ENCODE results near the gene KLHL21.
"Not testable (repeated sequence)": the region's sequence is repeated elsewhere in the genome, so short reads cannot be mapped to it uniquely, and the experiment has no call there.

The KLHL21 gene

DNA sequence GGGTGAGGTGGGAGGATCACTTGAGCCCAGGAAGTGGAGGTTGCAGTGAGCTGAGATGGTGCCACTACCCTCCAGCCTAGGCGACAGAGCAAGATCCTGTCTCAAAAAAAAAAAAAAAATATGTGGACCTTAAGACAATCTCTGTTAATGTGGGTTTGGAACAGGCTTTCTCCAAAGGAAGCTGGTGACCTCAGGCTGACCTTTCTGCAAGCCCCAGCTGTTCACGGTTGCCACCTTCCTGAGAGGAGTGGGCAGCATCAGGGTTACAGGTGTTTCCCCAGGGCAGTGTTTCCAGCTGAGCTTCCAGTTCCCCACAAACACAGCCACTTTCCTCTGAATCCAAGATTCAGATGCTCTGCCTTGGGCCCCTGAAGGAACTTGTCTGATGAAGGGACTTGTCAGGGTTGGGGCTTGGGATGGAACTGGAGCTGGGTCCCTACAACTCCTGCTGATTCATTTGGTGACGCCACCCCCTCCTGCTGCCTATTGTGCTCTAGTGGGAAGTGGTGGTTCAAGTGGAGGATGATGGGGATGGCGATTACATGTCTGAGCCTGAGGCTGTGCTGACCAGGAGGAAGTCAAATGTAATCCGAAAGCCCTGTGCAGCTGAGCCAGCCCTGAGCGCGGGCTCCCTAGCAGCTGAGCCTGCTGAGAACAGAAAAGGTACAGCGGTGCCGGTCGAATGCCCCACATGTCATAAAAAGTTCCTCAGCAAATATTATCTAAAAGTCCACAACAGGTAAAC, 20.9 kb downstream of the KLHL21 start:
- no peak for DNase-seq

DNA sequence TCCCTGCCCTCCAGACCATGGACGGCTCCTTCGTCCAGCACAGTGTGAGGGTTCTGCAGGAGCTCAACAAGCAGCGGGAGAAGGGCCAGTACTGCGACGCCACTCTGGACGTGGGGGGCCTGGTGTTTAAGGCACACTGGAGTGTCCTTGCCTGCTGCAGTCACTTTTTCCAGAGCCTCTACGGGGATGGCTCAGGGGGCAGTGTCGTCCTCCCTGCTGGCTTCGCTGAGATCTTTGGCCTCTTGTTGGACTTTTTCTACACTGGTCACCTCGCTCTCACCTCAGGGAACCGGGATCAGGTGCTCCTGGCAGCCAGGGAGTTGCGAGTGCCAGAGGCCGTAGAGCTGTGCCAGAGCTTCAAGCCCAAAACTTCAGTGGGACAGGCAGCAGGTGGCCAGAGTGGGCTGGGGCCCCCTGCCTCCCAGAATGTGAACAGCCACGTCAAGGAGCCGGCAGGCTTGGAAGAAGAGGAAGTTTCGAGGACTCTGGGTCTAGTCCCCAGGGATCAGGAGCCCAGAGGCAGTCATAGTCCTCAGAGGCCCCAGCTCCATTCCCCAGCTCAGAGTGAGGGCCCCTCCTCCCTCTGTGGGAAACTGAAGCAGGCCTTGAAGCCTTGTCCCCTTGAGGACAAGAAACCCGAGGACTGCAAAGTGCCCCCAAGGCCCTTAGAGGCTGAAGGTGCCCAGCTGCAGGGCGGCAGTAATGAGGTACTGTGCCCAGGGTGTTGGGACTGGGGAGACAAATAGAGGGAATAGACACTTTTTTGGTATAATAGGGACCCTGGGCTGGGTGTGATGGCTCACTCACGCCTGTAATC, 21.9 kb downstream of the KLHL21 start:
- DNase-seq: no peak

DNA sequence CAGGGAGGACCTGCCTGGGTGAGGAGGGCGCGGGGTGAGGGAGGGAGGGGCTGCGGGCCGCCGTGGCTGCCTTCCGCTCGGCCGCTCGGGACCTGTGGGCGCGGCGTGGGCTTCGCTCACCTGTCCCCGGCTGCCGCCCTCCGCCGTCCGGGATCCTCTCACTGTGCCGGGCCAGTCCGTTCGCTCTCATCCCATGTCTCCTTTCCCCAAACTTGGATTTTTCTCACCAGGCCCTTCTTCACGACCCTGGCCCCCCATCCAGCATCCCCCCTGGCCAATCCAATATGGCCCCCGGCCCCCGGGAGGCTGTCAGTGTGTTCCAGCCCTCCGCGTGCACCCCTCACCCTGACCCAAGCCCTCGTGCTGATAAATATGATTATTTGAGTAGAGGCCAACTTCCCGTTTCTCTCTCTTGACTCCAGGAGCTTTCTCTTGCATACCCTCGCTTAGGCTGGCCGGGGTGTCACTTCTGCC, 22.5 kb downstream of the KLHL21 start:
- DNase-seq: no peak

DNA sequence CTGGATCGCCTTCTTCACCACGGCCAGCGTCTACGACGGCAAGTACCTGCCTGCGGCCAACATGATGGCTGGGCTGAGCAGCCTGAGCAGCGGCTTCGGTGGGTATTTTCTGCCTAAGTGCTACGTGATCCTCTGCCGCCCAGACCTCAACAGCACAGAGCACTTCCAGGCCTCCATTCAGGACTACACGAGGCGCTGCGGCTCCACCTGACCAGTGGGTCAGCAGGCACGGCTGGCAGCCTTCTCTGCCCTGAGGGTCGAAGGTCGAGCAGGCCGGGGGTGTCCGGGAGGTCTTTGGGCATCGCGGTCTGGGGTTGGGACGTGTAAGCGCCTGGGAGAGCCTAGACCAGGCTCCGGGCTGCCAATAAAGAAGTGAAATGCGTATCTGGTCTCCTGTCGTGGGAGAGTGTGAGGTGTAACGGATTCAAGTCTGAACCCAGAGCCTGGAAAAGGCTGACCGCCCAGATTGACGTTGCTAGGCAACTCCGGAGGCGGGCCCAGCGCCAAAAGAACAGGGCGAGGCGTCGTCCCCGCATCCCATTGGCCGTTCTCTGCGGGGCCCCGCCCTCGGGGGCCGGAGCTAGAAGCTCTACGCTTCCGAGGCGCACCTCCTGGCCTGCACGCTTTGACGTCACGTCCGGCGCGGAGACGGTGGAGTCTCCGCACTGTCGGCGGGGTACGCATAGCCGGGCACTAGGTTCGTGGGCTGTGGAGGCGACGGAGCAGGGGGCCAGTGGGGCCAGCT, 23.1 kb downstream of the KLHL21 start, which contains the start of gene ZBTB48:
TSS of gene ZBTB48 (plus strand) at position 621 of the 745 bp plus-strand sequence. CDS start 616 bp downstream, outside the sequence.
- peak; percentile 99 for DNase-seq

DNA sequence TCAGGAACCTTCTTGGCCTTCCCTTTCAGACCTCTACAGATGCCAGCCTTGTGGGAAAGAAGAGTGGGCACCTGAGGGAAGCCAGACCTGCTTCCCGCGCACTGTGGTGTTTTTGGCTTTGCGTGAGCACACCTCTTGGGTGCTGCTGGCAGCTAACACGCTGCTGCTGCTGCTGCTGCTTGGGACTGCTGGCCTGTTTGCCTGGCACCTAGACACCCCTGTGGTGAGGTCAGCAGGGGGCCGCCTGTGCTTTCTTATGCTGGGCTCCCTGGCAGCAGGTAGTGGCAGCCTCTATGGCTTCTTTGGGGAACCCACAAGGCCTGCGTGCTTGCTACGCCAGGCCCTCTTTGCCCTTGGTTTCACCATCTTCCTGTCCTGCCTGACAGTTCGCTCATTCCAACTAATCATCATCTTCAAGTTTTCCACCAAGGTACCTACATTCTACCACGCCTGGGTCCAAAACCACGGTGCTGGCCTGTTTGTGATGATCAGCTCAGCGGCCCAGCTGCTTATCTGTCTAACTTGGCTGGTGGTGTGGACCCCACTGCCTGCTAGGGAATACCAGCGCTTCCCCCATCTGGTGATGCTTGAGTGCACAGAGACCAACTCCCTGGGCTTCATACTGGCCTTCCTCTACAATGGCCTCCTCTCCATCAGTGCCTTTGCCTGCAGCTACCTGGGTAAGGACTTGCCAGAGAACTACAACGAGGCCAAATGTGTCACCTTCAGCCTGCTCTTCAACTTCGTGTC, 23.9 kb downstream of the KLHL21 start:
- DNase-seq: no peak

DNA sequence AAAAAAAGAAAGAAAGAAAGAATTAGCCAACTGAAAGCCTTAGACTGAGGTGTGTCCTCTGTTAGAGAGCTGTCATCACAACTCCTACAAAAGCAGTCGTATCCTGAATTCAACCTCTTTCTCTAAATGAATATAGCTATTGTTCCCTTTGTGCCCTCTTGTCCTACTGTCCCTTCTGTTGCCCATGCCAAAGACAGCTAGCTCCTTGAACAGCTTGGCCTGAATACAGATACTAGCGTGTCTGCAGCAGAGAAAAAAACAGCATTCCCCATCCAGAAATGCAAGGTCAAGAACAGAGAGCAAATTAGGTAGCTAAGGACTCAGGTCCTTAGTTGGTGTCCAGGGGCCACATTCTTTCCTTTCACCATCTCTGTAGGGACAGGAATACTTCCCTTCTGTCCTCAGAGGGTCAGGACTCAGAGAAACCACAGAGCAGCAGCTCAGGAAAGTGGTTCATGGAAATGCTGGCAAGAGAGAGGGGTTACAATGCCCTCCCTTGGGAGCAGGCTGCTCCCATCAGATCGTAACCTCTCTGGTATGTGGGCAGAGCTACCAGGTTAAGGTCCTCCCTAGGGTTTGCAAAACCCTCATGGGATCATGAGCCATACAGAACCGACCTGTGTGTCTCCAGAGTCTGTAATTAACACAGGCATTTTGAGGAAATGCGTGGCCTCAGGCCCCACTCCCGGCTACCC, 24.7 kb downstream of the KLHL21 start:
- DNase-seq: no peak

DNA sequence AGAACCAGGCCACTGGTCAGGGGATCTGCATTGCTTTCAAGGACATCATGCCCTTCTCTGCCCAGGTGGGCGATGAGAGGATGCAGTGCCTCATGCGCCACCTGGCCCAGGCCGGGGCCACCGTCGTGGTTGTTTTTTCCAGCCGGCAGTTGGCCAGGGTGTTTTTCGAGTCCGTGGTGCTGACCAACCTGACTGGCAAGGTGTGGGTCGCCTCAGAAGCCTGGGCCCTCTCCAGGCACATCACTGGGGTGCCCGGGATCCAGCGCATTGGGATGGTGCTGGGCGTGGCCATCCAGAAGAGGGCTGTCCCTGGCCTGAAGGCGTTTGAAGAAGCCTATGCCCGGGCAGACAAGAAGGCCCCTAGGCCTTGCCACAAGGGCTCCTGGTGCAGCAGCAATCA, 27.9 kb downstream of the KLHL21 start:
- no peak for DNase-seq

DNA sequence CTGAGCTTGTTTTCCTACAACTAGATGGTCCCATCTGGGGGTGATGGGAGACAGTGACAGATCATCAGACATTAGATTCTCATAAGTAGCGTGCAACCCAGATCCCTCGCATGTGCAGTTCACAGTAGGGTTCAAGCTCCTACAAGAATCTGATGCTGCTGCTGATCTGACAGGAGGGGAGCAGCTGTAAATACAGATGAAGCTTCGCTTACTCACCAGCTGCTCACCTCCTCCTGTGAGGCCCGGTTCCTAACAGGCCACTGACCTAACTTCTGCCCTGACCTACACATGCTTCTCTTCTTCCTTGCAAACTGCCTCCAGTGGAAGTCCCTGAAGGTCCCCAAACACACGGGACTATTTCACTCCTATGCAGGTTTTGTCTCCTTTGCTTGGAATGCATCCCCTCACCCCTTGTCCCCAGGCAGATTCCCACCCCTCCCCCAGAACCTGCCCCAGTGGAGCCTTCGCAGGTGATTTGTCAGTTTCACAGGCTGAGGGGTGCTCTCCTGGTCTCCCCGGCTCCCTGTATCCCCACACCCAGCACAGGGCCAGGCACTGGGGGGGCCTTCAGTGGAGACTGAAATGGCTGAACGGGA, 28.5 kb downstream of the KLHL21 start:
- no peak for DNase-seq

DNA sequence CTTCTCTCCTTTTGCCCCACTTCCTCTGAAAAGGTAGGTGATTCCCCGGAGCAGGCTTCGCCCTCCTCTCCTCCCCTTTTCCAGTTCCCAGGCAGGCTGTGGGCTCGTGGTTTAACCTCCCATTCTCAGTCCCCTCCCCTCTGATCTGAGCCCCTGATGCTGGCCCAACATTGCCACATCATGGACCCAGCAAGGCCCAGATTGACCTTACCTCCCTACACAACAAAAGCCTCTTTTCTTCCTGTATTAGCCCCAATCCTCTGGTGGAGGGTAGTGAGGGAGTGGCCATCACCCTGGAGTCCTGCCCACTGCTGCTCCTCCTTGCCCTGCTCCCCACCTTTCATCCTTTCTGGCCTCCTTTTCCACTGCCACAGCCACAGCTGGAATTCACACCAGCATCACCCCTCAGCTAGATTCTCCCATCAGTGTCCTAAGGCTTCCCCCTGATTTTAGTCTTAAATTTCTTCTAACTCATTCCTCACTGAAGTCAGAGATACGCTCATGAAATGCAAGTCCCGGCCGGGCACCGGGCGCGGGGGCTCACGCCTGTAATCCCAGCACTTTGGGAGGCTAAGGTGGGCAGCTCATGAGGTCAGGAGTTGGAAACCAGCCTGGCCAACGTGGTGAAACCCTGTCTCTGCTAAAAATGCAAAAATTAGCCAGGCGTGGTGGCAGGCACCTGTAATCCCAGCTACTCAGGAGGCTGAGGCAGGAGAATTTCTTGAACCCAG, 29.9 kb downstream of the KLHL21 start:
- DNase-seq: no peak

DNA sequence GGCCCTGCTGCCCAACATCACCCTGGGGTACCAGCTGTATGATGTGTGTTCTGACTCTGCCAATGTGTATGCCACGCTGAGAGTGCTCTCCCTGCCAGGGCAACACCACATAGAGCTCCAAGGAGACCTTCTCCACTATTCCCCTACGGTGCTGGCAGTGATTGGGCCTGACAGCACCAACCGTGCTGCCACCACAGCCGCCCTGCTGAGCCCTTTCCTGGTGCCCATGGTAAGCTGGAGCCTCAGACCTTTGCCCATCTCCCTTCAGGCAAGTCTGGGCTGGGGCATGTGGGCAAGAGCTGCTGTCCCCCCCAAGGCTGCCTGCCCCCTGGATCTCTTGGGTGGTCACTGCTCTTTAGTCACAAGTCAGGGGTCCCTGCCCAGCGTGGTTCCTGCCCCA, 31.7 kb downstream of the KLHL21 start:
- DNase-seq: no peak

DNA sequence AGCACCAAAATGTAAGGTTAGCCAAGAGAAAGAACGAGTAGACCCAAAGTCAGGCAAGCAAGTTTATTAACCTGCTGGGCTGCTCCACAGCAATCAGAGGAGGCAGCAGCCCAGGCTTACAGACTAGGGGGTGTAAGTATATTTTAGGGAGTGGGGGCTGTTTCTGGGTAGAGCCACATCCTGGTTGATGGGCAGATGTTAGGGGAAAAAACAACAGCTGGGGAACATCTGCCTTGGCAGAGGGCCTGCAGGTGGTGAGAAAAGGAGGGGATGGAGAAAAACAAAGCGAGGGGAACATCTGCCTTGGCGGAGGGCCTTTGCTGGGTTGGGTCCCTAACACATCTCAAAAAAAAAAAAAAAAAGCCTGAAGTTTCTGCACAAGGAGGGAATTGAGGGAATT, 32.6 kb downstream of the KLHL21 start:
- no peak for DNase-seq

DNA sequence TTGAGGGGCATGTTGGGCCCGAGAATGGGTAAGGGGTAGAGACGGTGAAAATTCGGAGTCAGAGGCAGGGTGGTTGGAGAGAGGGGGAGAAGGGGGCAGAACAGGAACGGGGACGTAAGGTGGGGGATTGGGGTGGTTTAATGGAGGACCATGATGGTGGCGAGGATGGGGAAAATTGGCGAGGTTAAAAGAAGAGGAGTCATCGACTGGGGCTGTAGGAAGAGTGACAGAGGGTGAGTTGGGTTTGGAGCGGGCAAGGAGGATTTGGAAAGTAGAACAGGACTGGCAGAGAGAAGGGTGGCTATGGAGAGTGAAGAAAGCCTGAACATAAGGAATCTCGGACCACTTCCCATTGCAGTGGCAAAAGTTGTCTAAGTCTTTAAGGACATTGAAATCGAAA, 33.6 kb downstream of the KLHL21 start:
- no peak for DNase-seq

DNA sequence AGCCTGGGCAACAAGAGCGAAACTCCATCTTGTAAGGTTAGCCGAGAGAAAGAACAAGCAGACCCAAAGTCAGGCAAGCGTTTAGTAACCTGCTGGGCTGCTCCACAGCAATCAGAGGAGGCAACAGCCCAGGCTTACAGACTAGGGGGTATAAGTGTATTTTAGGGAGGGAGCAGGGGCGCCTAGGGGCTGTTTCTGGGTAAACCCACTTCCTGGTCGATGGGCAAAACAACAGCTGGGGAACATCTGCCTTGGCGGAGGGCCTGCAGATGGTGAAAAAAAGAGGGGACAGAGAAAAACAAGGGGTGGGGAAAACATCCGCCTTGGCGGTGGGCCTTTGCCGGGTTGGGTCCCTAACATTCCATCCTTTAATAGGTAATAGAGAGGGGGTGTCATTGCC, 42.4 kb downstream of the KLHL21 start:
- no peak for DNase-seq

DNA sequence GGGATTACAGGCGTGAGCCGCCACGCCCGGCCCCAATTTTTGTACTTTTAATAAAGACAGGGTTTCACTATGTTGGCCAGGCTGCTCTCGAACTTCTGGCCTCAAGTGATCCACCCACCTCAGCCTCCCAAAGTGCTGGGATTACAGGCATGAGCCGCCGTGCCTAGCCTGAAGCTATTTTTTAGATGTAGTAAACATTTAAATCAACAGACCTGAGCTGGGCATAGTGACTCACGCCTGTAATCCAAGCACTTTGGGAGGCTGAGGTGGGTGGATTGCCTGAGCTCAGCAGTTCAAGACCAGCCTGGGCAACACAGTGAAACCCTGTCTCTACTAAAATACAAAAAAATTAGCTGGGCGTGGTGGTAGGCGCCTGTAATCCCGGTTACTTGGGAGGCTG, 43.5 kb downstream of the KLHL21 start:
- DNase-seq: not testable (repeated sequence)

DNA sequence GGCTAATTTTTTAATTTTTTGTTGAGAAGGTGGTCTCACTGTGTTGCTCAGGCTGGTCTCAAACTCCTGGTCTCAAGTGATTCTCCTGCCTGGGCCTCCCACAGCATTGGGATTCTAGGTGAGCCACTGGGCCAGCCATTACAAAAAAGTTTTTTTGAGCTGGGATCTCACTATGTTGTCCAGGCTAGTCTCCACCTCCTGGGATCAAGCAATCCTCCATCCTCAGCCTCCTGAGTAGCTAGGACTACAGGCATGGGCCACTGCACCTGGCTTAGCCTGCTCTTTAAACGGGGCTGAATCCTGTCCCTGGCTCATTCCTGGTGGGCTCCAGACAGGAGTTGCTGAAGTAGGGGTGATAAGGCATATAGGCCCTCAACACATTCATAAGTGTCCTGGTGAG, 45.1 kb downstream of the KLHL21 start:
- DNase-seq: no peak

DNA sequence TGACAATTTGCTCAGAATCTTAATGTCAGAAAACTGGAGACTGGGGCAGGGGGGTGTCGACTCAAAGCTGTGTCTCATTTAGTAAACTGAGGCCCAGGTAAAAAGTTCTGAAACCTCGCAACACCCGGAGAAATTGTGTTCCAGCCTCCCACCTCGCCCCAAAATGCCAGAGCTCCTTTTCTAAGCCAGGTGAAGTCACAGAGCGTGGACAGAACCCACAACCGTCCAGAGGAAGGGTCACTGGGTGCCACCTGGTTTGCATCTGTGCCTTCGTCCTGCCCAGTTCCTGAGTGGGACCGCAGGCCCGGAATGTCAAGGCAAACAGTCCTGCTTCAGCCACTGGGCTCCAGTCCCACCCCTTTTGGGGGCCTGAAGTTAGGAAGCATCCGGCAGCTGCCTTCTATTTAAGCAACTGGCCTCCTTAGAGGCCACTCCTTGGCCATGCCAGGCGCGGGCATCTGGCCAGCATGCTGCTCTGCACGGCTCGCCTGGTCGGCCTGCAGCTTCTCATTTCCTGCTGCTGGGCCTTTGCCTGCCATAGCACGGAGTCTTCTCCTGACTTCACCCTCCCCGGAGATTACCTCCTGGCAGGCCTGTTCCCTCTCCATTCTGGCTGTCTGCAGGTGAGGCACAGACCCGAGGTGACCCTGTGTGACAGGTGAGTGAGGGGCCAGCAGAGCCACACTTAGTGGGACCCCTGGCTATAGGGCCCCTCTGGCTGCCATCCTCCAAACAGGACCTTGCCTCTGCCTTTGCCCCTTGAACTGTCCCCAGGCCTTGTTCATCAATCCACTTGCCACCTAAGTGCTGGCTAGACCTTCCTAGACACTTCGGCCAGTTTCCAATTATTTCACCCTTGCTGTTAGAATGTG, 47.5 kb downstream of the KLHL21 start, which contains the start of gene TAS1R1:
TSS of gene TAS1R1 (plus strand) at position 401 of the 872 bp plus-strand sequence. CDS start at position 468, 67 bp downstream.
- no peak for DNase-seq

DNA sequence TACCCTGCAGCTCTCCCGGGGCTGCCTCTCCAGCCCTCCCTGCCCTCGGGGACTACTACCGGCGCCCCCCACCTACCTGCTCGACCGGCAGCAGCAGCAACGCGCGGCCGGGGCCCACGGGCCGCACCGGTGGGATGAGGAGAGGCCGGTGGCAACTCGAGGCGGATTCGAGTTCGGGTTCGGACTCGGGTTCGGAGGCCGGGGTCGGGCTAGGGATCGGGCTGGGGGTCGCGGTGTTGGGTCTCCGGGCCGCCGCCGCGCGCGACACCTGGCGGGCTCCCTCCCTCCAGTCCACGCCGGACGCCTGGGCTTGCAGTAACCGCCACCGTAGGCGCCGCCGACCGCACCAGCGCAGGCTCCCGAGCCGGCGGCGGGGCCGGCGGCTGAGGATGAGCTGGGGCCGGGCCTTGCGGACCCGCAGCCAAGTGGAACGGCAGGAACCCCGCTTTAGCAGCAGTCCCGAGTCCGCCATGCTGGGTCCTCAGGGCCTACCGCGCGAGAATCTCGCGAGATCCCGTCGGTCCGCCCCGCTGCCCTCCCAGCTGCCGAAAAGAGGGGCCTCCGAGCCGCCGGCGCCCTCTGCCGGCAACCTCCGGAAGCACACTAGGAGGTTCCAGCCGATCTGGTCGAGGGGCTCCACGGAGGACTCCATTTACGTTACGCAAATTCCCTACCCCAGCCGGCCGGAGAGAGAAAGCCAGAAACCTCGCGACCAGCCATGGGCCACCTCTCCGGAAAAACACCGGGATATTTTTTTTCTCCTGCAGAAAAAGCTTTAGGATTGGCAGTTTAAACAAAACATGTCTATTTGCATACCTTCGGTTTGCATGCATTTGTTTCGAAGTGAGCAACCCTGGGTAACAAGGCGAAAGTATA, 48.4 kb downstream of the KLHL21 start, which contains the start of gene NOL9:
TSS of gene NOL9 (minus strand) at position 483 of the 876 bp plus-strand sequence. CDS start at position 472, 11 bp downstream.
- DNase-seq: peak; percentile 96

DNA sequence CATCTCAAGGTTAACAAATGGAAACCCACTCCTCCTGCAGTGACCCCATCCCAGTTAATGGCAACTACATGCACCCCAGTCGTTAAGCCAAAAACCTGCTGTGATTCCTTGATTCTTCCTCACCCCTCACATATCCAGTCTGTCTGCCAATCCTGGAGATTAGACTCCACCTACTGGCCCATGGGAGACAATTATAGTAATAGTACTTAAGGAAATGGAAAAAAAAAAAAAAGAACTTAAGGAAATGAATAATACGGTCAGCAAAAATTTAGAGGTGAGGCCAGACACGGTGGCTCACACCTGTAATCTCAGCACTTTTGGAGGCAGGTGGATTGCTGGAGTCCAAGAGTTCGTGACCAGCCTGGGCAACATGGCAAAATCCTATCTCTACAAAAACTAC, 55.4 kb downstream of the KLHL21 start:
- no peak for DNase-seq
